ENCODE data around the gene PRR23E. TPM values are rescaled to one million over a fixed set of nuclear protein-coding genes. Genes with fewer than 3 reads are reported as not detected.

PRR23E gene
- total RNA-seq, 2 donors from 2014 or later, result not detected

DNA sequence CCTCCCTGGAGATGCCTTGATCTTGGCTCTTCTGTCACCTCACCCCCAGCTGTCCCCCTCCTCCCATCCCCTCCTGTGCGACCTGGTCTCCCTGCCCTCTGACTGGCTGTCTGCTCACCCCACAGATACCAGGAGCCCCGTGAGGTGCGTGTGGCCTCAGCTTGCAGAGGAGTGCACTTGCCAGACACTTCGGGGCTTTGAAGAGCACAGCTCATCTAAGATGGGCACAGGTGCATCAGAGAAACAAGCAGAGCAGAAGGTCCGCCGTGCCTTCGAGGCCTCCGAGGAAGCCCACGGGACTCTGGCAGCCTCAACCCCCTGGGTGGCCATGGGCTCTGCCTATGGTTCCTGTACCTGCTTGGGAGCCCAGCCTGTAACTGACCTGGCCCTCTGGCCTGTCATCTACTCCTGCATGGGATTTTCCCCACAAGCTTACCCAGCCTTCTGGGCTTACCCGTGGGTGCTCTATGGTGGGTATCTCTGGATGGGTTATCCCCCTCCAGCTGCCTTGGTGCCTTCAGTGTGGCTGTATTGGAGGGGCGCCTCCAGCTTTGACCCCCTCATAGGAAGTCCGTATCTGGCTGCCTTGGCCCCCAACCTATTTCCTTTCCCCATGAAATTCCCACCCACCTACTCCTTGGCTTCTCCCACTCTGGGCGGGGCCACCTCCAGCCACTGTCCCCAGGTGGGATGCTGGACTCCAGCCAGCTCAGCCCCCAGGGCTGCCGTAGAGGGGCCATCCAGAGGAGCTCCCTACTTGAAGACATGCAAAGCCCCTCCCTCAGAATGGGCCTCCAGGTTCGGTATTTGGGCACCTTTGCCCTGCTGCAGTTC is 3.8 kb downstream of the PRR23E start:
- no peak overlapping the region for H3K27ac ChIP-seq
- DNase-seq (ENCODE audit: low spot score), result no peak
- TF ChIP-seq, protein P1, sequence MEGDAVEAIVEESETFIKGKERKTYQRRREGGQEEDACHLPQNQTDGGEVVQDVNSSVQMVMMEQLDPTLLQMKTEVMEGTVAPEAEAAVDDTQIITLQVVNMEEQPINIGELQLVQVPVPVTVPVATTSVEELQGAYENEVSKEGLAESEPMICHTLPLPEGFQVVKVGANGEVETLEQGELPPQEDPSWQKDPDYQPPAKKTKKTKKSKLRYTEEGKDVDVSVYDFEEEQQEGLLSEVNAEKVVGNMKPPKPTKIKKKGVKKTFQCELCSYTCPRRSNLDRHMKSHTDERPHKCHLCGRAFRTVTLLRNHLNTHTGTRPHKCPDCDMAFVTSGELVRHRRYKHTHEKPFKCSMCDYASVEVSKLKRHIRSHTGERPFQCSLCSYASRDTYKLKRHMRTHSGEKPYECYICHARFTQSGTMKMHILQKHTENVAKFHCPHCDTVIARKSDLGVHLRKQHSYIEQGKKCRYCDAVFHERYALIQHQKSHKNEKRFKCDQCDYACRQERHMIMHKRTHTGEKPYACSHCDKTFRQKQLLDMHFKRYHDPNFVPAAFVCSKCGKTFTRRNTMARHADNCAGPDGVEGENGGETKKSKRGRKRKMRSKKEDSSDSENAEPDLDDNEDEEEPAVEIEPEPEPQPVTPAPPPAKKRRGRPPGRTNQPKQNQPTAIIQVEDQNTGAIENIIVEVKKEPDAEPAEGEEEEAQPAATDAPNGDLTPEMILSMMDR (IDR thresholded peaks at IDR 0.05), result no peak

DNA sequence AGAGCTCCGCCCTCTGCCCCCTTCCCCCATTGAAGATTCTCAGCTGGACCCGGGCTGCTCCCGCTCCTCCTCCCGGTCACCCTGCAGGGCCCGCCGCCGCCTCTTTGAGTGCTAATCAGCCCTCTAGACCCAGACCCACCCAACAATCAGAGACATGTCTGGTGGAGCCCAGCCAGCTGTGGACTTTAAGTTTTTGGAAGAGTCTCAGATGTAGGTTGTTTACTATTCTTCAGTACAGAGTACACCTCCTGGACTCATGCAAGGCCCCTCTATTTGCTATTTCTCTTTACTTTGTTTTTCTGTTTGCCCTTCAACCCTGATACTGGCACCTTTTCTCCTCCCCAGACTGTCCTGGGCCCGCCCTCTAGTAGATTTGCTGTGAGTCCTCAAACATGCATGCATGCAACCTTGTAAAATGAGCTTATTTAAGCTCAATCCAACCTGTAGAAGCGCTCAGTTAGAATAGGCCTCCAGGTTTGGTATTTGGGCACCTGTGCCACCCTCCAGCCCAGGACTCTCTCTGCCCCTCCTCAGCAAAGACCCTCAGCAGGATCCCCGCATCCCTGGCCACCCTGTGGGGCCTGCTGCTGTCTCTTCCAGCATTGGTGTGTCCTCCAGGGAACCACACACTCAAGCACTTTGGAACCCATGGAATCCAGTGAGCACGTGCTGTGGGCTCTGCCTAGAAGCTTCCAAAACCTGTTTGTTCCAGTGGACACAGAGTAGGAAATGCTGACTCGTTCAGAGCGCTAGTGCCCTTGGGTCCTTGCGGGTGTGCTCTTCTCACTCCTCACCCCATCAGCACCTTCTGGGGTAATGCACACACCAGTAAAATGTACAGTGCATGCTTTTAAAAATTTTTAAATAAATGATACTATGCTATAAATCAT is 4.6 kb downstream of the PRR23E start:
- no peak overlapping the region for H3K4me3 ChIP-seq
- H3K36me3 ChIP-seq, result no peaks in the 10 kb centered on the region
- no peaks in the 10 kb centered on the region for H3K4me1 ChIP-seq
- H3K27ac ChIP-seq, result no peak overlapping the region
- TF ChIP-seq, protein P1 (IDR thresholded peaks at IDR 0.05), result no peak
- no peak for DNase-seq (ENCODE audit: low spot score)
- no peaks in the 10 kb centered on the region for H3K27me3 ChIP-seq
- peaks cover 0 to 8% of the 10 kb centered on the region in 2 donors for H3K9me3 ChIP-seq

More for the DNA sequence above, 3.8 kb downstream of the PRR23E start:
- Histone ChIP-seq H3K4me3 (no peak overlapping the region), H3K36me3 (no peaks in the 10 kb centered on the region), H3K27me3 (no peaks in the 10 kb centered on the region), H3K9me3 (peaks cover 0 to 1% of the 10 kb centered on the region in 2 donors), H3K4me1 (no peaks in the 10 kb centered on the region)

DNA sequence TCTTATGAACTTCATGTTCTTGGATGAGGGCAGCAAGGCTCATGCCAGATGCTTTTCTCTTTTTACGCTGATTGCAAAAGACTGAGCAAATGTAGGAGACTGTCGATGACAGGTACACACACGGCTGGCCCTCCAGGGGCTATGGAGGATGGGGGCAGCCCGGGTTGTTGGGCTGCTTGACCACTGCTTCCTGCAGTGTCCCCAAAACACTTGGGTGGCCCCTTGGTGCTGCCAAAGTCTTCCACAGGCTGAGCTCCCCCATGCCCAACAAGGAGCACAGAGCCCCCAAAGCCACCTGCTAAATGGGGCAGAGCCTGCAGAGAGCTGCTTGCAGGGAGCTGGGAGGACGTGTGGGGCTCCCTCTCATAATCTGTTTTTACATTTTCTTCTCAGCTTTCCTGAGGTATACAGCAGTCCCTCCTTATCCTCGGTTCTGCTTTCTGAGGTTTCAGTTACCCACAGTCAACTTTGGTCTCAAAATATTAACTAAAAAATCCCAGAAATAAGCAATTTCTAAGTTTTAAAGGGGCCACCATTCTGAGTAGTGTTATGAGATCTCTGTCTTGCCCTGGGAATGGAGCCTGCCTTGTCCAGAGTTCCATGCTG is 7.3 kb downstream of the PRR23E start:
- Histone ChIP-seq H3K4me3 (no peak overlapping the region), H3K4me1 (no peaks in the 10 kb centered on the region), H3K9me3 (peaks cover 0 to 9% of the 10 kb centered on the region in 2 donors), H3K36me3 (no peaks in the 10 kb centered on the region), H3K27me3 (no peaks in the 10 kb centered on the region), H3K27ac (no peak overlapping the region)
- no peak for DNase-seq (ENCODE audit: low spot score)
- TF ChIP-seq, protein P1 (IDR thresholded peaks at IDR 0.05), result no peak

DNA sequence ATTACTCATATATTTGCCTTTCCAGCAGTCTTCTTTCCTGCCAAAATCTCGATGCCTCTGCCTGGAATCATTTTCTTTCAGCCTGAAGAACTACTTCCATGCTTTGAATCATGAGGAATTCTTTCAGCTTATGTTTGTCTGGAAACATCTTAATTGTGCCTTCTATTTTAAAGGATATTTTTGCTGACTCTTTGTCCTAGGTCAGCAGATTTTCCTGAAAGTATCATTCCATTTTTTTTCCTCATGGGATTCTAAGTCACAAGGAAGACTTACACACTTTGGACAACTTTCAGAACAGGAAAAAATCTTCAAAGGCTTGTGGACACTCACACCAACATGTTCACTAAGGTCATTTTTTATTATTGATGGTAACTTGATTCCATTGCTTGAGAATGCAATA is 10.1 kb downstream of the PRR23E start:
- no peak for DNase-seq (ENCODE audit: low spot score)
- no peaks in the 10 kb centered on the region for H3K36me3 ChIP-seq
- H3K4me3 ChIP-seq, result no peak overlapping the region
- H3K4me1 ChIP-seq, result no peaks in the 10 kb centered on the region
- TF ChIP-seq, protein P1 (IDR thresholded peaks at IDR 0.05), result no peak
- no peaks in the 10 kb centered on the region for H3K27me3 ChIP-seq
- peaks cover 0 to 9% of the 10 kb centered on the region in 2 donors for H3K9me3 ChIP-seq
- no peak overlapping the region for H3K27ac ChIP-seq

DNA sequence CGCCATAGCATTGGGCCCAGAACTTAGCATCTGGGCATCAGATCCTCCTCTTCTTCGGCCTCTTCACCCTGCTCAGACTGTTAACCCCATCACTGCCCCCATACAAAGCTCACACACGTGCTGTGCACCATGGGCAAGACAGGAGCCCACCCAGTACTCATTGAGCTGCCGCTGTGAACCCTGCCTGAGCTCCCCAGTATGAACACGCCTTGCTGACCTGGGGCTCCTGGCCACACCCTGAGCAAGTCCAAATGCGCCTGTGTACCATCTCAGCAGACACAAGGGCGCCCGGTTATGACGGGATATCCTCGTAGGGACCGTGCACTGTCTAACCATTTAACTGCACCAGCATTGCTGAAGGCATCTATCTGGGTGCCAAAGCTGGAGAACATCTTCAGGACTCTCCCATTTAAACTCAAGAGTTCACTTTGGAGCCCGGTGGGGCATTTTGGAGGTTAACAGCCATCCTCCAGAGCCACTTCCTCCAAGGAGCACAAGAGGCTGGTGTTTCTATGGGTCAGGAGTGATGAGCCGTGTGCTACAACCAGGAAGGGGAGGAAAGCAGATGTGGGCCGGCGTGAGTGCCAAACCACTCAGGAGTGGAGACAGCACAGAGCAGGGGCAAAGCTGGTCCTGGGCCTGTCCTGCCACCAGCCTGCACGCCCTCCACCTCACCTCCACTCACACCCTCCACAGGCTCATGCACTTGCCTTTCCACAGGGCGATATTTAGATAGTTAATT is 12.1 kb downstream of the PRR23E start:
- Histone ChIP-seq H3K4me1 (no peaks in the 10 kb centered on the region), H3K36me3 (no peaks in the 10 kb centered on the region), H3K27me3 (no peaks in the 10 kb centered on the region), H3K27ac (no peak overlapping the region), H3K4me3 (no peak overlapping the region), H3K9me3 (peaks cover 0 to 9% of the 10 kb centered on the region in 2 donors)
- no peak for DNase-seq (ENCODE audit: low spot score)
- TF ChIP-seq, protein P1 (IDR thresholded peaks at IDR 0.05), result no peak
